NAMALWA (cell line): Measurements from ENCODE around the gene PRPS1L1.

ENCODE experiments used
- DNase-seq: peaks from one replicate; pipeline ENCODE4 v3.0.0-alpha.2; 2015; ENCODE audit warnings: low spot score

PRPS1L1 gene

DNA sequence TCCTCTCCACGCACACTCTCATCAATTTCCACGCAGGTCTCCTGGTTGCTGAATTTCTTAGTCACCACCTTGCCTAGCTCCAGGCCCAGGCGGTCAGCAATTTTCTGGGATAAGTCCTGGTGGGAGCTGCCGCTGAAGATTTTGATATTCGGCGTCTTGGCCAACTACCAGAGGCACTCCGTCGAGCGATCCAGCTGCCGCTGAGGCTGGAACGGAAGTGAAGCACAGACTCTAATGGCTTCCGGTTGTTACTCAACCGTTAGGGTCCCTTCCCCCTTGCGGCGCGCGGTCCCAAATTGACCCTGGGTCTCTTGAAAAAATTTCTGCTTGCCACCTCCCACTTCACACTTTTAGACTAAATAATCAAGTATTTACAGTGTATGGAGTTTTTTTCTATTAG lies at the start of gene PRPS1L1:
PRPS1L1 (minus strand) TSS at position 219 of the 400 bp plus-strand sequence.
- no peak for DNase-seq

DNA sequence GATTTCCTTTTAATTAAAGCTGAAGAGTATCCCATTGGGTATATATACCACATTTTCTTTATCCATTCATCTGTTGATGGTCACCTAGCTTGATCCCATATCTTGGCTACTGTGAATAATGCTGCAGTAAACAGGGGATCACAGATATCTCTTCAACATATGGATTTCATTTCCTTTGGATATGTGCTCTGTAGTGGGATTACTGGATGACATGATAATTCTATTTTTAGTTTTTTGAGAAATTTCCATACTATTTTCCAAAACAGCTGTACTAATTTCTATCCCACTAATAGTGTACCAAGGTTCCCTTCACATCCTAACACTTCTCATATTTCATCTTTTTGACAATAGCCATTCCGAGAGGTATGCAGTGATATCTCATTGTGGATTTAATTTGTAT lies 48.8 kb upstream of the PRPS1L1 start:
- DNase-seq = no peak

DNA sequence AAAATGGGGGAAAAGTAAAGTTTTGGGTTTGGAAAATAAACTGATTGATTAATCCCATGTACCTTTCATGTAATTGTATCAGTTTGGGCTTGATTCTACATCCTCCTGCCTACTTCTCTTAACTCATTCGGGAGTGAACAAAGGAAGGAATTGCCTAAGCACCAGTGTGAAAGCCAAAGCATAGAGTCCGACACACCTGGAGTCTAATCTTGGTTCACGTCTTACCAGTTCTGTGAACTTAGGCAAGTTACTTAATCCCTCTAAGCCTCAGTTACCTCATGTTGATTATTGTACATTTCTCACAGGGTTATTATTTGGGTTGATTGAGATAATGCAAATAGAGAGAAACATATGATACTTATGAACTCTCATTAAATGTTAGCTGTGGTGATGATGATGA lies 41.1 kb upstream of the PRPS1L1 start:
- DNase-seq = no peak

DNA sequence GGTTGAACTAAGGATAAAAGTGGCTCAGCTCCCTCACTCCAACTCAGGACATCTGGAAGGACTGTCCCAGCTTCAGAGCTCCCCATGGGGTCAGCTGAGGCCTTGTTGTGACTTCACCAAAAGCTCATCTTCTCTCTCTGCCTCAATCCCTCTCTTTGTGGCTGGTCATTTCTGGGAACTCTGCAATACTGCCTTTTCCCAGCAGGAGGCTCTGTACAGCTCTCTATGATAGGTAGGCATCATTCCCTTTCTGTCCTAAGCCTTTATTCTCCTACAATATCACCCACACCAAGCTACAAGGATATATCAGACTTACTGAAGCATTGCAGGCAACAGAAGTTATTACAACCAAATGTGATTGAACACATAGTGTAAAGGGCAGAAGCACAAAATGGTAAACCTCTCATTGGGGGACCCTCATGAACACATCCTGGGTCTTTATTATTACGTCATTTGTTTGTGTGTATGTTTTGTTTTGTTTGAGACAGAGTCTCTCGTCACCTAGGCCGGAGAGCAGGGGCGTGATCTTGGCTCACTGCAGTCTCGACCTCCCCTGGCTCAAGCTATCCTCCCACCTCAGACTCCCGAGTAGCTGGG lies 36.7 kb upstream of the PRPS1L1 start:
- peak; percentile 55 for DNase-seq

DNA sequence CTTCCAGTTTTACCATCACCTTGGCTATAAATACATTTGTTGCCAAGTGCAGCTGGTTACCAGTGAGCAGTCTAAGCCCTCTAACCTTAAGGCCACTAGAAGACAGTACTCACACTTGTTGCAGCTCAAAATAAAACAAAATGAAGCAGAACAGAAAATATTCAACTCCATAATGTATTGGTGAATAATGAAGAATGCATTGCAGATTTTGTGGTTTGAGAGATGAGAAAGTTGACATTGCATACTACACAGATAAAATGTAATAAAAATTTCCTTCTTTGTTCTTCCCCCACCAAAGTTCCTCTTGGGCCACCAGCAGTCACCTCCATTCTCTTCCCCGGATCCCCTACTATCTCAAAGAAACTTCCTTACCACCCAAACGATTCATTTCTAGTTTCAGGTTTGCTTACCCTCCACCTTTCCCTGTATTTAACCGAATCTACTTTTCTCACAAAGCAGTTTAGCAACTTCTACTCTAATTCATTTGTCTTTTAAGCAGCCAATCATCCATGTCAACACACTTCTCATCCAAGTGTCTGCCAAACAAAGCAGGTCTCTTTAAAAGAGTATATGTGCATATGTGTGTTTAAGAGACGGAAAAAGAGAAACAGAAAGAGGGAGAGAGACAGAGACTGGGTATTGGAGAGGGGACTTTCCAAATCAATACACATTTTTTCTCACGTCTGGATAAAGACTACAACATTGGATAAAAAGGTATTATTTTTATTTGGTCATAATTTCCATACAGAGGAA lies 35.7 kb upstream of the PRPS1L1 start:
- no peak for DNase-seq

DNA sequence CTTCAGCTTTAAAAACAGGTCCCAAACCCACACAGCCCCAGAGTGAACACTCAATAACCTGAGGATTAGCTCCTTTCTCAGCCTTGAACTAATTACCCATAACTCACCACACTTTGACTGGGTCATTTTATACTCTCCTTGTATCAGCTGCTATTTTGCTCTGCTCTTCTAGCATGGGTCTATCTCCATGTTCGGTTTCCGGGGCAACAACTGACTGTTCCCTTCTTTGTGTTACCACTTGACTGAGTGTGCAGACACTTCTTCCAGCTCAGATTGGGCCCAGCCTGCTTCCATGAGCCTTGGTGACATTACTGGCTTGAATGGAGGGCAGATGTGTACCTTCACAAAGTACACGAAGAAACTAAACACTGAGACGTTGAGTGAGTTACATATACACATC lies 31.5 kb upstream of the PRPS1L1 start:
- DNase-seq = no peak

DNA sequence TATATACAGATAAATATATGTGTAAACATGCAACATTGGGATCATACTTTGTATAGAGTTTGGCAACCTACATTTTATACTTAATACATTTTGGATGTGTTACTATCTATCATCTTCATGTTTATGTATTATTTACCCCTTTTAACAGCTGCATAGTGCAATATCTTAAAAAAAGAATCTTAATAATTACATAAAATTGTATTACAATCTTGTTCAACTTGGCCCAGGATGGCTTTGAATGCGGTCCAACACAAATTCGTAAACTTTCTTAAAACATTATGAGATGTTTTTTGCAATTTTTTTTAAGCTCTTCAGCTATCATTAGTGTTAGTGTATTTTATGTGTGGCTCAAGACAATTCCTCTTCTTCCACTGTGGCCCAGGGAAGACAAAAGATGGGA lies 26.3 kb upstream of the PRPS1L1 start:
- DNase-seq = no peak

DNA sequence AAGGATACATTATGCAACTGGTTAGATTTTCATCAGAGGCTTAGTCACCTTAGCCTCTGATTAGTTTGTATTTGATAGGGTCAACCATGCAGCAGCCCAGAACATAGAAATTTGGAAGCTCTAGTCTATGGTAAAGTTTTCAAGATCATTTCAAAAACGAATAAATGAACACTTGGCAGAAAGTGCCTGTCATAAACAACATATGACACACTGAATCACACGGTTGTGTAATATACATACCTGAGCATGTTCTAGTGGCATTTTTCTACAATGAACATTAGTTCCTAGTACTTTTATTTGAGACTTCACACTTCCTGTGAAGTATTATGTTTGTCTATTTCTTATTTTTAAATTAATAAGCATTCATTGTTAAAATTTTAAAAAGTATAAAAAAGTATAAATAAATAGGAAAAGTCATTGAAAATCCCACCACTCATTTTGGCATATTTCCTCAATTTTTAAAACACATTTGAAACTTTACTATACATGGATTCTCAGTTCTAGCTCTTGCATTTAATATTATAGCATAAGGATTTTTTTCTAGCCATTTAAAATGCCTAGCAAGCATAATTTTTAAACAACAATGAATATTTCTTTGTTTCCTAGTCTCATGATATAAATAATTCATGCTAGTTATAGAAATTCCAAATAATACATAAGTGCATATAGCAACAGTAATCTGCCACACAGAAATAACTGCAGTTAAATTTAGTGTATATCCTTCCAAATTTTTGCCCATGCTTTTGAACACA lies 25.7 kb upstream of the PRPS1L1 start:
- DNase-seq = no peak

DNA sequence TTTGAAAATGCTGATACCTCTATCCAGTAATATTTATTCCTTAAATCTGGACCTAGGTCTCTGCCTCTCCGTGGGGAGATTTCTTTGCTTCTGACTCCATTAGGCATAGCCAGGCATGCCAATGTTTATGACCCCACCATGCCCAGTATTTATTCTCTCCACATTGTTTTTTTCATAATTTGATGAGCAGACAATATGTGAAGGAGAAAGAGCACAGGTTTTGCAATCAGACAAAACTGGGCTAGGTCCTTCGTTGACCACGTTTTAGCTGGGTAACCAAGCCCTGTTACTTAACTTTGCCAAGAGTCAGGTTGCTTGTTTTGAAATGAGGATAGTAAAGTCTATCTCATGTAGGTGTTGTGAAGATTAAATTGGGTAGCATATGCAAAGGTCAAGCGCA lies 21.6 kb upstream of the PRPS1L1 start:
- DNase-seq = no peak

DNA sequence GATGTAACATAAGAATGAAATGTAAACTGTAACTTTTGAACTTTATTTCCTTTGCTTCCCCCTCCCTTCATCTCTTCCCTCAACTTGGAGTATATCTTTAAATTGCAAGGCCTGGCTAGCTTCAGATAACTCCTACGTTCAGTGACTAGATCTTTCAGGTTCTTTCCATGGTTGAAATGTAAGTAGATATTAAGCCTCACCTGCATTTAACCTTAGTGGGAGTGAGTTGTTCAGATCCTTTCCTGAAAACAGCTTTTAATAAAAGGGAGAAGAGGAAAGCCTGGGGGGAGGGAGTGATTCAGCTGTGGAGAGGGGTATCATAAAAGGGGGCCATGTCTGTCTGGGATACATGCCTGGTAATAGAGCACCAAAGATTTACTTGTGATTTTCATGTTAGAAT lies 19.0 kb upstream of the PRPS1L1 start:
- no peak for DNase-seq

DNA sequence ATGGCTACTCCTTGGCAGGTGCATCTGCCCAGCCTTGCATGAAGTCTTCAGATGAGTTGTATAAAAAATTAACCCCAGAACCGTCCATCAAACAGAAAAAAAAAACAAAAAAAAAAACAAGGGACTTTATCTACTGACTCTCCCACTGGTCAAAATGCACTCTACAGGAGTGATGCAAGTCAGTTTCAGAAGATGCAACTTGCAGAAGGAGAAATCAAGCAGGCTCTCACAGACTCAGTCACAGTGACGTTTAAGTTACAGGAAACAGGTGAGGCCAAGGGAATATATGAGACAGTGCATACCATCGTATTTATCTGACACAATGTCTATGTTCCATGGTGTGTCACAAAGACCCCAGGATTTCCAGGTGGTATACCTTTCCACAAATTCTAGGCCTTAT lies 17.5 kb upstream of the PRPS1L1 start:
- DNase-seq = no peak

DNA sequence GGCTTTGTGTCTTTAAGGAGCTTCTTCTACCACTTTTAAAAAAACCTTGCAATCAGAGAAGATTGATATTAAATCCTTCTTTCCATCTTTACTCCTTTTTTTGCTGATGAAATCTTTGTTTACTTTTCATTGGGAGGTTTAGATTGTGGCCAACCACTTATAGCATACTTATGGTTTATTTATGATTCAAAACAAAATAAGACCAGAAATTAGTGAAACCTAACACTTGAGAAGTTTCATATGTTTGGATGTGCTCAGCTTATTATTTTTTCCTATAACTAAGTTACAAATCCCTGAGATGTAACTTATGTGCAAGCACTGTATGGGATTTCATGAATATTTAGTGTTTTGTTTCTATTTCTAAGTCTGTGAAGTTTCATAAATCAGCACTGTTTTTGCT lies 13.5 kb upstream of the PRPS1L1 start:
- DNase-seq = no peak

DNA sequence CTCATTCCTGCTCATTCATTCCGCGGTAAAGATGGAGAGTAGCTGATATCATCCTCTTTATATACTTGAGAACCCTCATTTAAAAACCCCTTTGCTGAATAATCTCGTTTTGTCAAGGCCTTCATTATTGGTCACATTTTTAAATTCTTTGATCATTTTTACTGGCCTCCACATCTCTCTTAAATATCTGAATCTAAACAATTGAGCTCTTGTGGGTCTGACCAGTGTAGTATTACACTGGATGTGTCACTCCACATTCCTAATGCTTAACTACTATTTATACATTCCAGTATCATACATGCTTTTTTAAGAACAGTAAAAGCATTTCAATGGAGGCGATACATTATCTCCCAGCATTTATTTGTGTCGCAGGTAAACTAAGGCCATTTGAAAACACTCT lies 12.6 kb upstream of the PRPS1L1 start:
- no peak for DNase-seq

DNA sequence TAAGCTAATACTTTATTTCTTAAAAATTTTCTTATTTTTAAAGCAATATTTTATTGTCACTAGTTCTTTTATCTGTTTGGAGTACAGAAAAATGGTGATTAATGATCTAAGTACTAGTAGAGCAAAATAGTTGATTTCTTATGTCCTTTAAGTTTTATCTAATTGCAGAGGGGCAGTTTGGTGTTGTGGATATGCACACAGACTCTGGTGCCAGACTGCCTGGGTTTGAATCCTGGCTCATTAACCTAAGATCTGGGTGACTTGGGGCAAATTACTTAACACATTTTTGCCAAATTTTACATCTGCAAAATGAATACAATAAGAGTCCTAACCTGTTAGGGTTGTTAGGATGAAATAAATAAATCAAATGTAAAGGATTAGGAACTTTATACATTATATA lies 10.7 kb upstream of the PRPS1L1 start:
- DNase-seq = no peak

DNA sequence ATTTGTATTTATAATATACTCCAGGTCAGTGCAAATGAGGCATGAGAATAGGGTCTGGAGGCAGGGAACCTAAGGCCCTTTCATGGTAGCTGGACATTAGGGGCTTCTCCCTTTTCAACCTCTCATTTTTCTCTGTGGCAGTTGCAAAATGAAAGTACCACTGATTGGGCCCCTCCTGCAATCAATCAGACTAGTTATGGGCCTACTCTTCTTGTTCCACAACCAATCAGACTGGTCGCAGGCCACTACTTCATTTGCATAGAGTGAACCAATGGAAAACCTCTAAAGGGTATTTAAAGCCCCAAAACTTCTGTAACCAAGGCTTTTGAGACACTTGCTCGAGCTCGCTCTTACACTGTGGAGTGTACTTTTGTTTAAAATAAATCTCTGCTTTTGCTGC lies 10.0 kb upstream of the PRPS1L1 start:
- peak; percentile 20 for DNase-seq

DNA sequence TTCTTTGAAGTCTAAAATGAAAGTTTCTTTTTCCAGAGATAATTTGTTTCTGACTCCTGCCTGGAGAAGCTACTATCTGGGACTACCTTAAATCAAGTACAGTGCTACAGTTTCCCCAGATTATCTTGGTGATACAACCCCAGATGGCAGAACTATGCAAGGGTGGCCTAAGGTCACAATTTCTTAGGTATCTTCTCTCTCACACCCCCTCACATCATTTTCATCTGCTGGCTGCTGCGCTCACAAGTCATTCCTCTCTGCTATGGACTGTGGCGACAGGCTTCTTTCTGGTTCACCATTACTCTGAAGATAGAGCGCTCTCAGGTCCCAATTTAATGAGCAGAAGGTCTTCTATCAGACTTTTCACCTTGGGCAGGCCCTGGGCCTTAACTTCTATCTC lies 9.1 kb upstream of the PRPS1L1 start:
- no peak for DNase-seq

DNA sequence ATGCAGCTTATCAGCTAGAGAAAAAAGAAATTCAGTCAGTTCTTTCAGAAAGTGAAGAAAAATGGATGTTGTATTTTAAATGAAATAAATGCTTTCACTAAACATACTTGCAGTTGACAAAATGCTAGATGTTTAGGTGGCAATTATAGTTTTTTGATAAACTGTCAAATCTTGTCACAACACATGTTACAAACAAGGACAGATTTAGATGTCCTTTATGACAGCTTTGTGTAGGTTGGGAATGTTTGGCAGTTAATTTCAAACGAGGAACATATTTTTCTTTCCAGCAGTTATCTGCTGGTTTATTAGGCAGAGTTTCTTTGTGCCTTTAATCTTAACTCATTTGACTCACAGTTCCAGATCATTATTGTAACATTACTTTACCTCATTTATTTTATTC lies 3.1 kb upstream of the PRPS1L1 start:
- no peak for DNase-seq

DNA sequence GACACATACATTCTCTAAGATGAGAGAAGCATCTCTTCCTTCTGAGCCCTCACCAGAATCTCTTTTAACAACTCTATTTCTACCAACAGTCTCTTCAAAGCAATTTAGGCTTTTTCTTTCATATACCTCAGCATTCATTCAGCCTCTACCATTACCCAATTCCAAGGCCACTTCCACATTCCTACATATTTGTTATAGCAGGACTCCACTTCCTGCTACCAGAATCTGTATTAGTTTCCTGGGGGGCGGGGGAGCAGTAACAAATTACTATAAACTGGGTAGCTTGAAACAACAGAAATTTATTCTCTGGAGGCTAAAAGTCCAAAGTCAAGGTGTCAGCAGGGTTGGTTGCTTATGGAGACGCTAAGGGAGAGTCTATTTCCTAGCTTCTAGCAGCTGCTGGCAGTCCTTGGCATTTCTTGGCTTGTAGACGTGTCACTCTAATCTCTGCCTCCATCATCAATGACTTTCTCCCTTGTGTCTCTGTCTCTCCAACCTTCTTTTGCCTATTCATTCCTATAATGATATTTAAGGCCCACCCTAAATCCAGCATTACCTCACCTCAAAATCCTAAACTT lies 7.4 kb downstream of the PRPS1L1 start:
- DNase-seq = no peak

DNA sequence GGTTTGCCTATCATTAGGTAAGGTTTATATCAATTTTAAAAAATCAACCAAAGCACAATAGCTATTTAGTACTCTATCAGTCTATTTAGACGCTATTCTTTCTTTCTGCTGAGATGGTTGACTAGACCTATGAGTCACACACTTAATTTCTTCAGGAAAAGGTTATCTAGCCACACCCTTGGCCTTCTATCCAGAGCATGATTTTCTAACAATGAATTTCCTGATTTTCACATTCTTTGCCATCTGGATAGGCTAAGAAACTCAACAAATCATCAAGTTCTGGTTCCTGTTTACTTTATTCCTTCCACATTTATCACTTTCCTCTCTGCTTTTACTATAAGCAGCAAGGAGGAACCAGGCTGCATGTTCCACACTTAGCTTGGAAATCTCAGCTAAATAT lies 8.1 kb downstream of the PRPS1L1 start:
- DNase-seq = no peak

DNA sequence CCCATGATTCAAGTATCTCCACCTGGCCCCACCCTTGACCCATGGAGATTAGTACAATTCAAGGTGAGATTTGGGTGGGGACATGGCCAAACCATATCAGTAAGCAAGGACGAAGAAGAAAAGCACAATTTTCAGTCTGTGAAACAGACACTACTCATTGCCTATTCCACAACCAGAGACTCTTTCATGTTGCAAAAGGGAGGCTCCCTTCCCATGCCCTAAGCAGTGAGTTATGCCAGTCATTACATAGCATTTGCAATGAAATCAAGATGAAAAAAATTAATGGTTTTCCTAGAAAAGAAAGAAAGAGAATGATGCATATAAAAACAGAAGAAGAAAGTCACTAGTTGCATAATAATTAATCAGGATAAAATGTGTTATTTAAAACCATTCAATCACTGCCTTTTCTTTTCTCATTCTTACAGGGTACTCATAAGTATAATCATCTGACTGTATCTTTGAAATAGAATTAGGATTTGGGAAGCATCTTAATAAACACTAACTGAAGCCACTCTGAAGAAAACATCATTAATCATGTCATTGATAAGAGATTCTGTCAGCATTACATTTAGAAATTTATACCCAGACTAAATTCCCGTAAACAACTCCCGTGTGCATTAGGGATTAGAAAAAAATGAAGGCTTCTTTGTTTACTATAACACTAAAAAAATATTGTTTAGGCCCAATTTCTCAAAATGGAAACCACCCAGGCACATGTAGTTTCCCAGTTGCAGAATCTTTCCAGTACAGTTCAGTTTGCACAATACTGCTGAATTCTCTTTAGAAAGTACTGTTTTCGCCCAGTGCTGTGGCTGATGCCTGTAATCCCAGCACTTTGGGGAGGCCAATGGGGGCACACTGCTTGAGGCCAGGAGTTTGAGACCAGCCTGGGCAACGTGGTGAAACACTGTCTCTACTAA lies 9.1 kb downstream of the PRPS1L1 start:
- no peak for DNase-seq

DNA sequence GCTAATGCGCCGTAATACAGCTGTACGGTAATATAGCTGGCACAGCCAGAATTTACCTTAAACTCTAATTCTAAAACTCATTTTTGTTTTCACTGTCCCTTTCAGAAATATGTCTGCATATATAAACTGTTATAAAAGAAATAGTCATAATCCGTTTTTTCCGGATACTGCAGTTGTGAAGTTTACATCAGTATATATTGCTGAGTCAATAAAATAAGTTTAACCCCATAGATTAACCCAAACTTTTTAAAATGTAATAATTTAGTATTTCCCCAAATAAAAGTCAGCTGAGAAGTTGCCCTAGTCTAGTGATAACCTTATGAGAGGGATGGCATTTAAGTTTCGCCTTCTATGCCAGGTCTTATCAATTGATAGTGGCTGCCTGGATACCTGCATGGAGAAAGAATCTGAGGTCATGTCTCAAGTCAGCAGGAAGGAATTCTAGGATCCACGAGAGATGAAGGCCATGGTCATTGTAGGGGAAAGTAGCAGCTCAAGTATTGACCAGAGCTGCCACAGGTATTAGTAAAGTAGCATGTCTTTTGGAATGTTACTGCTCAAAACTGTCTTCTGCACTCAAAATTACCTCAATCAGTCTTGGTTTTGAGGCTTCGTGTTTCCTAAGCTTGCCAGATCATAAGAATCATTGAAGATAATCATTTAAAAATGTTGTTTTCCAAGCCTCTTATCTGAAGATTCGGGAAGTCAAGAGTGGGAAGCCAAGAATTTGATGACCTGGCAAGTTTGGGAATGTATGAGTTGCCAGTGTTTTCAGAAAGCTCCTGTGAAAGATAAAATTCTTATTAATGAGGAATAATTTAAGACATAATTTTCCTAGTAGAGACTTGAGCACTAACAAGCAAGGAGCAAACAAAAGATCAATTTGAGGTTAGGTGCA lies 10.8 kb downstream of the PRPS1L1 start:
- no peak for DNase-seq
